SH-SY5Y (cell line): ENCODE data around the gene HAPSTR1.

Experiments used
- GATA2 ChIP-seq: IDR thresholded peaks from 2 replicates; pipeline ENCODE4 v1.6.1; 2011; ENCODE audit warnings: mild to moderate bottlenecking, low read depth, low read length
- GATA3 ChIP-seq: IDR thresholded peaks from 2 replicates; pipeline ENCODE4 v1.6.1; 2011; ENCODE audit warnings: low read depth, mild to moderate bottlenecking, low read length, moderate library complexity

DNA sequence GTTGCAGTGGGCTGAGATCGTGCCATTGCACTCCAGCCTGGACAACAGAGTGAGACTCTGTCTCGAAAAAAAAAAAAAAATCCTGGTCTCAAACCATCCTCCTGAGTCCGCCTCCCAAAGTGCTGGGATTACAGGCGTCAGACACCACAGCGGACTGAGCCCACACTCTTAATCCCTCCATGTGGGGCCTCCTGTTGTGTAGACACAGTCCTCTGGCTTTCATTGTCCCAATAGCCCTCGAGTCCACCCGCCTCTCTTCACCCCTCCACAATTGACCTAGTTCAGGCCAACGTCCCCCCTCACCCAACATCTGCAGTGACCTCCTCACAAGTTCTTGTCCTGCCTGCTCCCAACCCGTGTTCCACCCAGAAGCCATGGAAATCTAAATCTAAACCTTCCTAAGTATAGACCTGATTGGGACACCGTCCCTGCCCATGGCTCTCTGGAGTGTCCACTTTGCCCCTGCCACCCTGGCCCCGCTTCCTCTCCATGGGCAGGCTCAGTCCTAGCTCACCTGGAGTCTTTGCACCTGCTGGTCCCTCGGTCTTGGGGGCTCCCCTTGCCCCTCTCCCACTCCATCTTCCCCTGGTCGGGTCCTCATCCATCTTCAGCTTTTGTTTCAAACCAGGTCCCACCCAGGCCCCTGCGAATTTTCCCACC is 46.7 kb downstream of the HAPSTR1 start:
- TF ChIP-seq GATA2, result no peak
- no peak for TF ChIP-seq GATA3
